SU-DHL-6 (cell line): Measurements from ENCODE around the gene CIAO2B.

Source experiments
- CTCF ChIP-seq: fragments of 200-600 bp; sonication (generic); IDR thresholded peaks from one replicate; pipeline ENCODE4 v1.5.1; 2017; ENCODE audit warnings: antibody characterized with exemption, mild to moderate bottlenecking, low read length, moderate library complexity; ENCODE audit not compliant: insufficient read depth, poor library complexity, severe bottlenecking
- EZH2phosphoT487 ChIP-seq: fragments of 200-600 bp; sonication (generic), shearing (Covaris generic); conservative IDR thresholded peaks from 2 replicates; pipeline ENCODE4 v1.6.1; 2018; ENCODE audit warnings: mild to moderate bottlenecking, antibody characterized with exemption, low read length, moderate library complexity, mixed read lengths

DNA sequence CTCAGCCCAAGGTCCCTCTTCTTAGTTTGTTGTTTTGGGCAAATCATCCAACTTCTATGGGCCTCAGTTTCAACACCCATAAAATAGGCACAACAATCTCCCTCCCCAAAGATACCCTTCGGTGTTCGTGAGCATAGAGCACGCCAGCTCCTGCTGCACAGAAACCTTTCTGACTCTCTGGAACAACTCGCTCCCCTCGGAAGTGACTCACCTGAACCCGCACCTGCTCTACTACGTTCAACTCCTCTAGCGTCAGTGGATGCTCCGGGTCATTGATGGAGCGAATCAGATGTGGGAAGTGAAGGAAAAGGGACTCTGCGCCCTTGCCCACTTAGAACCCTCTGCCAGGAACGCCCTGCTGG lies 445 bp downstream of the CIAO2B start:
- TF ChIP-seq CTCF (no peak), EZH2phosphoT487 (no peak)
